Amniotic epithelial cell (primary cell): ENCODE measurements around the gene AKT3.

Experiments
- DNase-seq: peaks from one replicate; pipeline ENCODE4 v3.0.0-alpha.2; 2010; ENCODE audit warnings: low read depth

AKT3 gene

GRCh38 chr1:243462929-243463697 is 386.9 kb downstream of the AKT3 start:
- DNase-seq, result no peak

GRCh38 chr1:243461700-243462099 is 388.3 kb downstream of the AKT3 start:
- DNase-seq, result no peak

- no peak for DNase-seq
Measured at GRCh38 chr1:243459059-243459458, 391.0 kb downstream of the AKT3 start.

- DNase-seq, result no peak
Measured at GRCh38 chr1:243457363-243457982, 392.6 kb downstream of the AKT3 start.

GRCh38 chr1:243455760-243456651 is 394.0 kb downstream of the AKT3 start:
- DNase-seq, result no peak

- peak; percentile 22 for DNase-seq
Measured at GRCh38 chr1:243454328-243454997, 395.6 kb downstream of the AKT3 start.

- no peak for DNase-seq
Measured at GRCh38 chr1:243452092-243452491, 398.0 kb downstream of the AKT3 start.

GRCh38 chr1:243449373-243449772 is 400.7 kb downstream of the AKT3 start:
- DNase-seq, result no peak

- no peak for DNase-seq
Measured at GRCh38 chr1:243447844-243448243, 402.2 kb downstream of the AKT3 start.

- peak; percentile 87 for DNase-seq
Measured at GRCh38 chr1:243447347-243447746, 402.7 kb downstream of the AKT3 start.

- no peak for DNase-seq
Measured at GRCh38 chr1:243443557-243443956, 406.5 kb downstream of the AKT3 start.

GRCh38 chr1:243441601-243442000 is 408.4 kb downstream of the AKT3 start:
- DNase-seq, result no peak

GRCh38 chr1:243440406-243440805 is 409.6 kb downstream of the AKT3 start:
- no peak for DNase-seq

GRCh38 chr1:243438815-243439214 is 411.2 kb downstream of the AKT3 start:
- DNase-seq, result peak; percentile 29
